Hypothalamus (tissue), 51 donors: ENCODE measurements around the gene SLC25A18.

Experiments
- DNase-seq, 51 donors: peaks; one replicate each; lab custom pipeline; 2025; lab: John Stamatoyannopoulos, UW

The SLC25A18 gene

GRCh38 chr22:17566776-17567175 is 3.5 kb downstream of the SLC25A18 start:
- DNase-seq, result no peak

- peak in 30 of 51 donors; percentile 18 to 78 (median 52) for DNase-seq
Measured at GRCh38 chr22:17569971-17570511, 6.7 kb downstream of the SLC25A18 start.

DNA sequence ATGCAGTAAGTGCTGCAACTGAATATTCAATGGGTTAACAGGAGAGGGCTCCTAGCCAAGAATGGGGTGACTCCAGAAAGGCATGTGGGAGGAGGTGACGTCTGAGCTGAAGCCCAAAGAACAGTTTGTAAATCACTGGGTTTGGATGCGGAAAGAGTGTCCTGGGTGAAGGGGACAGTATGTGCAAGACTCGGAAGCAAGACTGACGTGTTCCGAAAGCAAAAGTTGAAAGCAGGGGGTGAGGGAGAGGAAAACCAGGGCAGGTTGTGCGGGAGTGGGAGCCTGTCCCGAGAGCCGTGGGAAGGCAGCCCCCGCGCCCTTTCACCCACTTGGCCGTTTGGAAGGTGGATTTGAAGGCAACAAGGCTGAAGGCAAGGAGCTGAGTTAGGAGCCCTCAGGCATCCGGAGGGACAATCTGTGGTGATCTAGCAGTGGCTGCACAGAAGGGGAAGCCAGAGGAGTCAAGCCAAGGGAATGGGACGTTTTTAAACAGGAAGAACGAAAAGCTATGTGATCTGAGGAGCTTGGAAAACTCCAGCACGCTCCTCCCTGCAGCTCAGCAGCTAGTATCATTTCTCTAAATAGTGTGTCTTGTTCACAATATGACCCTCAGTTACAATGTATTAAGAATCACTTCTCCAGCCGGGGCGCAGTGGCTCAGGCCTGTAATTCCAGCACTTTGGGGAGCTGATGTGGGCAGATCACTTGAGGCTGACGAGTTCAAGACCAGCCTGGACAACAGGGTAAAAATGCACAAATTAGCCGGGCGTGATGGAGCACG is 7.7 kb downstream of the SLC25A18 start:
- peak in 44 of 51 donors; percentile 29 to 93 (median 78) for DNase-seq

DNA sequence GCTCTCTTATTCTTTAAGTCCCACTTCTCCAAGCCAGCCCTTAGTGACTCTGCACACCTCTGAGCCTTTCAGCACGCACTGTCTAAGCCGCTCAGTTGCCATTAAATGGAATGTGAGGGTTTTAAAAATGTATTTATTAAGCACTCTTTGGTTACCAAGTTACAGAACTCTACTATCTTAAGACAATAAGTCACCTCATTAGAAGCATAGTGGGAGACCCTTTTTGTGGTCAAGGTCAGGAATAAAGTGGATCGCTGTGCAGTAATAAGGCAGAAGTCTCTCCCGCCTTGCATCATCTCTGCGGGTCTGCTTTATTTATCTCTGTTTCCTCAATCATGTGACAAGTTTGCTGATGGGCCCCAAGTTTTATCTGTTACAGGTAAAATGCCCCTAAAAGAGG is 11.9 kb downstream of the SLC25A18 start:
- DNase-seq, result no peak

- peak in 10 of 51 donors; percentile 25 to 56 (median 44) for DNase-seq
Measured at GRCh38 chr22:17575681-17576080, 12.4 kb downstream of the SLC25A18 start.

- peak in 4 of 51 donors; percentile 14 to 35 (median 23) for DNase-seq
Measured at GRCh38 chr22:17576470-17576869, 13.2 kb downstream of the SLC25A18 start.

GRCh38 chr22:17578136-17578754 is 14.9 kb downstream of the SLC25A18 start:
- DNase-seq, result peak in 35 of 51 donors; percentile 19 to 90 (median 62)

DNA sequence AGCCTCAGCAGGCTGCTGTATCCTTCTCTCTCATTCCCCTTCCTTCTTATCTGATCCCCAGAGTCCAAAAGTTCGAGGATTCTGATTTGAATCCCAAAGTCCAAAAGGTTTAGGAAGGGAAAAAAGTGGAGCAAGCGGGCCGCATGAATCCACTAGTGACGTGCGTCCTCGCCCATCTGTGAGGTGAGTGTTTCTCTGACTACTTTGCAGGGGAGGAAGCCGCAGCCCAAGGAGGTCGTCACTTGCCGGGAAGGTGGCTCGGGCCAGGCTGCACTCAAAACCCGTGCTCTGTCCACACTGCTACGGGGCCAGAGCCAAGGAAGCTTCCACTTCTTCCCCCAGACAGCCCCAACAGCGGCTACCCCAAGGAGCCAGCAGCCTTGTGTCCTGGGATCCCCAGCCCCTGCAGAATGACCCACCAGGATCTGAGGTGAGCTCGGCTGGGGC is 16.3 kb downstream of the SLC25A18 start:
- no peak for DNase-seq

GRCh38 chr22:17580441-17581031 is 17.2 kb downstream of the SLC25A18 start:
- DNase-seq, result peak in 2 of 51 donors; percentile 35 to 39

DNA sequence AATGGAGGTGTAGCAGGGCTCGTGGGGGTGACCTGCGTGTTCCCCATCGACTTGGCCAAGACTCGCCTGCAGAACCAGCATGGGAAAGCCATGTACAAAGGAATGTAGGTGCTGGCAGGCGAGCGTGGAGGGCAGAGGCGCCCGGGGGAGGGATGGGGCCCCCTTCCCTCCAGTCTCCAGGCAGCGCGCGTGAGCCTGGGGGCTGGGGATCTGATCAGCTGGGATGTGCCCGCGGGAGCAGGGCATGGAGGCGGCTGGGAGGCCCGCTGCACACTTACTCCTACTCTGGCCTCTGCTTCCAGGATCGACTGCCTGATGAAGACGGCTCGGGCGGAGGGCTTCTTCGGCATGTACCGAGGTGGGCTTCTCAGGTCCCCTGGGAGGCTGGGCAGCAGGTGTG is 17.8 kb downstream of the SLC25A18 start:
- DNase-seq, result no peak

GRCh38 chr22:17581631-17582030 is 18.3 kb downstream of the SLC25A18 start:
- DNase-seq, result no peak

GRCh38 chr22:17583151-17583550 is 19.9 kb downstream of the SLC25A18 start:
- DNase-seq, result no peak

GRCh38 chr22:17586831-17587440 is 23.6 kb downstream of the SLC25A18 start:
- no peak for DNase-seq

- DNase-seq, result no peak
Measured at GRCh38 chr22:17587629-17588028, 24.3 kb downstream of the SLC25A18 start.

GRCh38 chr22:17588606-17589005 is 25.3 kb downstream of the SLC25A18 start:
- DNase-seq, result no peak

DNA sequence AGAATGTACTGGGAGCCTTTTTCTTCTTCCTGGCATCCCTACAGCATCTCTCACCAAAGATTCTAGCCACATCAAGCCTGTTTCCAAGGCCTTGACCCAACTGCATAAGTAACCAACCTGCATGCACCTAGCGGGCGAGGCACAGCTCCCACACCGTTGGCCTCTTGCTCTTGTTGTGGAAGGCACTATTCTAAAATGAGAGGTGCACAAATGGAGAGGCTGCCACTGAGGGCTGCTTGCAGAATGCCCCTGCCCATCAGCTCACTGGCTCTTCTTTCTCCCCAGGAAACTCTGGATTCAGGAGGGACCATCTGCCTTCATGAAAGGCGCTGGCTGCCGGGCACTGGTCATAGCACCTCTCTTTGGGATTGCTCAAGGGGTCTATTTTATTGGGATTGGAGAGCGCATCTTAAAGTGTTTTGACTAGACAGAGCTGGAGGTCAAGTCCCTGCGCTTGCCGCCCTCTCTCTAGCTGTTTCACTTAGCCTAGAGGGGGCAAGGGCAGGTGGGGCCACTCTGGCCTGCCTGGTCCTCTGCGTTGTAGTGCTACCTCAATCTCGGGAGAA is 26.6 kb downstream of the SLC25A18 start:
- no peak for DNase-seq

DNA sequence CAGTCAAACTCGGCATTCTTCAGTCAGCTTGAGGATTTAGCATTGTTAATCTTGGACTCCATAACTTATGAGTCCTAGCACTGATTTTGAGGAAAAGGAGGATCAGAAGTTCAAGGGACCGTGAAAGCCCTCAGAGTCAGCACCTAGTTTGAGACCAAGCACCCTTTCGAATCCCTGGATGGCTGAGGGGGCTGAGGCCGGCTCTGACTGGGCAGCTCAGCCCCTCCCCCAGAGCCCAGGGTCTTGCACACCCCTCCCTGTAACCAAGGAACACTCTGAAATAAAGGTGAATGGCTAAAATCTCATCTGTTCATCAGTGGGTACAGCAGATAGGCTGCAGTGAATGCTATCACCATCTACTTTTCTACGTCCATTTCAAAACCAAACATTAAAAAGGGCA is 27.3 kb downstream of the SLC25A18 start:
- DNase-seq, result no peak

- no peak for DNase-seq
Measured at GRCh38 chr22:17592201-17592600, 28.9 kb downstream of the SLC25A18 start.

DNA sequence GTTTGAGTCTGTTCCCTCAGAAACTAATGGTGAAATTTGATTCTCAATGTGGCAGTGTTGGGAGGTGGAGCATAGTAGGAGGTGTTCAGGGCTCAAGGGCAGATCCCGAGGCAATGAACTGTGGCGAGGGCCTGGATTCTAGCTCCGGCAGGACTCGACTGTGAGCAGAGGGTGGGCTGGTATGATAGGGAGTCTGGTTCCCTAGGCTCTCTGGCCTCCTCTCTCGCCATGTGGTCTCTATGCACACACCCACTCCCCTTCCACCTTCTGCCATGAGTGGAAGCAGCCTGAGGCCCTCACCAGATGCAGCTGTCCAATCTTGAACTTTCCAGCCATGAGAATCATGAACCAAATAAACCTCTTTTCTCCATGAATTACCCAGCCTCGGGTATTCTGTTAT is 32.9 kb downstream of the SLC25A18 start:
- no peak for DNase-seq

GRCh38 chr22:17597217-17597616 is 33.9 kb downstream of the SLC25A18 start:
- DNase-seq, result no peak

GRCh38 chr22:17598318-17598717 is 35.0 kb downstream of the SLC25A18 start:
- DNase-seq, result no peak
